HG03469 (cell line): ENCODE results near the gene TSPAN5.

Experiments
- ATAC-seq: cut with Tn5 transposase; IDR thresholded peaks from one replicate; pipeline ENCODE4 v1.9.1; 2021; ENCODE audit warnings: mild to moderate bottlenecking, moderate library complexity, moderate number of reproducible peaks; ENCODE audit not compliant: unreplicated experiment

The TSPAN5 gene

GRCh38 chr4:98620087-98620784, 38.2 kb downstream of the TSPAN5 start:
- no peak for ATAC-seq

GRCh38 chr4:98619180-98619579, 39.2 kb downstream of the TSPAN5 start:
- no peak for ATAC-seq

GRCh38 chr4:98618680-98619079, 39.7 kb downstream of the TSPAN5 start:
- no peak for ATAC-seq

- no peak for ATAC-seq
Observed at GRCh38 chr4:98617358-98618047, 40.9 kb downstream of the TSPAN5 start.

GRCh38 chr4:98615991-98616390, 42.4 kb downstream of the TSPAN5 start:
- no peak for ATAC-seq

- no peak for ATAC-seq
Observed at GRCh38 chr4:98614662-98615061, 43.7 kb downstream of the TSPAN5 start.

GRCh38 chr4:98614094-98614493, 44.3 kb downstream of the TSPAN5 start:
- no peak for ATAC-seq

- ATAC-seq = no peak
Observed at GRCh38 chr4:98613453-98614075, 44.8 kb downstream of the TSPAN5 start.

- ATAC-seq = no peak
Observed at GRCh38 chr4:98612318-98613250, 45.8 kb downstream of the TSPAN5 start.

- ATAC-seq = no peak
Observed at GRCh38 chr4:98611677-98612317, 46.6 kb downstream of the TSPAN5 start.

GRCh38 chr4:98610926-98611676, 47.3 kb downstream of the TSPAN5 start:
- no peak for ATAC-seq

GRCh38 chr4:98610431-98610830, 48.0 kb downstream of the TSPAN5 start:
- ATAC-seq = no peak

- ATAC-seq = no peak
Observed at GRCh38 chr4:98609934-98610333, 48.5 kb downstream of the TSPAN5 start.

- ATAC-seq = no peak
Observed at GRCh38 chr4:98608356-98608755, 50.1 kb downstream of the TSPAN5 start.

GRCh38 chr4:98606894-98607293, 51.5 kb downstream of the TSPAN5 start:
- ATAC-seq = no peak

- no peak for ATAC-seq
Observed at GRCh38 chr4:98605216-98605615, 53.2 kb downstream of the TSPAN5 start.

GRCh38 chr4:98604723-98605122, 53.7 kb downstream of the TSPAN5 start:
- ATAC-seq = no peak

GRCh38 chr4:98603683-98604521, 54.5 kb downstream of the TSPAN5 start:
- ATAC-seq = no peak

GRCh38 chr4:98602270-98602669, 56.1 kb downstream of the TSPAN5 start:
- ATAC-seq = peak; percentile 39
